Measurements from ENCODE around the gene PLB1. TPM values are rescaled to one million over a fixed set of nuclear protein-coding genes. Genes with fewer than 3 reads are reported as not detected.

Gene PLB1
- total RNA-seq, 1 experiment from 2014 or later = 0.40 TPM

DNA sequence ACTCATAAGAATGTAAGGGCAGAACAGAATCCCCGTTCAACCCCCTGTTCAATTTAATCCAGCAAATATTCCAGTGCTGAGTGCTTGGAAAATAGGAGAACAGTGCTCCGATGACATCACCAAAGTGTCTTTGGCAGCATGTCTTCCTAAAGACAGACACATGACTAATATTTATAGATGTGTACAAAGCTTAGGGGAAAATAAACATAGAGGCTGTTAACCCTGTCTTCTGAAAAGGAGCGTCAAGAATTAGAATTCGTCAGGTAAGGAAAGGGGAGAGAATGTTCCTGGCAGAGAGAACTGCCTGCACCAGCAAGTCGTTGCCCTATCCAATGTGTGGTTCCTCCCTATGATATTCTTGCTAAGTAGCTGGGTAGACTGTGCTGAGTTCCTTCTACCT is 72.7 kb downstream of the PLB1 start:
- peak overlapping the region; percentile 63 for H3K4me2 ChIP-seq (ENCODE audit: low read length)
- ATAC-seq = peak; percentile 70
- H3K9ac ChIP-seq (ENCODE audit: low read length) = peak overlapping the region; percentile 12; the same call in 1 of the 2 replicates

DNA sequence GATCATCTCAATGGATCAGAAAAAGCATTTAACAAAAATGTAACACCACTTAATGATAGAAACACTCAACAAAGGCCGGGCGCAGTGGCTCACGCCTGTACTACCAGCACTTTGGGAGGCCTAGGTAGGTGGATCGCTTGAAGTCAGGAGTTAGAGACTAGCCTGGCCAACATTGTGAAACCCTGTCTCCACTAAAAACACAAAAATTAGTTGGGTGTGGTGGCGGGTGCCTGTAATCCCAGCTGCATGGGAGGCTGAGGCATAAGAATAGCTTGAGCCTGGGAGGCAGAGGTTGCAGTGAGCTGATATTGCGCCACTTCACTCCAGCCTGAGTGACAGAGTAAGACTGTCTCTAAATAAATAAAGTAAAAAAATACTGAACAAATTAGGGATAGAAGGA is 74.6 kb downstream of the PLB1 start:
- no peak overlapping the region for H2AFZ ChIP-seq (ENCODE audit: low read length)
- POLR2A ChIA-PET (ENCODE audit: unreplicated experiment) = no interaction called here
- H3K27ac ChIP-seq (ENCODE audit: low read length) = no peak overlapping the region
- TF ChIP-seq EZH2 (IDR thresholded peaks at IDR 0.05; ENCODE audit: low read length, unreplicated experiment) (no peak), EZH2phosphoT487 (IDR thresholded peaks at IDR 0.05; ENCODE audit: borderline replicate concordance, low read length) (no peak)
- TF ChIP-seq, protein P1, sequence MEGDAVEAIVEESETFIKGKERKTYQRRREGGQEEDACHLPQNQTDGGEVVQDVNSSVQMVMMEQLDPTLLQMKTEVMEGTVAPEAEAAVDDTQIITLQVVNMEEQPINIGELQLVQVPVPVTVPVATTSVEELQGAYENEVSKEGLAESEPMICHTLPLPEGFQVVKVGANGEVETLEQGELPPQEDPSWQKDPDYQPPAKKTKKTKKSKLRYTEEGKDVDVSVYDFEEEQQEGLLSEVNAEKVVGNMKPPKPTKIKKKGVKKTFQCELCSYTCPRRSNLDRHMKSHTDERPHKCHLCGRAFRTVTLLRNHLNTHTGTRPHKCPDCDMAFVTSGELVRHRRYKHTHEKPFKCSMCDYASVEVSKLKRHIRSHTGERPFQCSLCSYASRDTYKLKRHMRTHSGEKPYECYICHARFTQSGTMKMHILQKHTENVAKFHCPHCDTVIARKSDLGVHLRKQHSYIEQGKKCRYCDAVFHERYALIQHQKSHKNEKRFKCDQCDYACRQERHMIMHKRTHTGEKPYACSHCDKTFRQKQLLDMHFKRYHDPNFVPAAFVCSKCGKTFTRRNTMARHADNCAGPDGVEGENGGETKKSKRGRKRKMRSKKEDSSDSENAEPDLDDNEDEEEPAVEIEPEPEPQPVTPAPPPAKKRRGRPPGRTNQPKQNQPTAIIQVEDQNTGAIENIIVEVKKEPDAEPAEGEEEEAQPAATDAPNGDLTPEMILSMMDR (conservative IDR thresholded peaks at IDR 0.05; ENCODE audit: low read depth, low read length) = no peak
- ATAC-seq = no peak
- H3K9me3 ChIP-seq (ENCODE audit: low read length) = no peaks in the 10 kb centered on the region
- H3K4me3 ChIP-seq (ENCODE audit: low read length) = no peak overlapping the region
- H3K79me2 ChIP-seq (ENCODE audit: low read length) = no peaks in the 10 kb centered on the region
- no peaks in the 10 kb centered on the region for H3K36me3 ChIP-seq (ENCODE audit: low read depth, low read length)
- CTCF ChIA-PET = no interaction called here
- no peak for DNase-seq
- no peak overlapping the region for H3K4me2 ChIP-seq (ENCODE audit: low read length)
- intact Hi-C loops (cut with micrococcal nuclease) = no loop called here
- H3K27me3 ChIP-seq (ENCODE audit: low read length) = no peaks in the 10 kb centered on the region
- H4K20me1 ChIP-seq (ENCODE audit: low read length) = no peaks in the 10 kb centered on the region
- no peaks in the 10 kb centered on the region for H3F3A ChIP-seq (ENCODE audit: low read length, unreplicated experiment)
- H3K4me1 ChIP-seq (ENCODE audit: insufficient read depth, low read length) = peaks cover 25% of the 10 kb centered on the region
- no peak overlapping the region for H3K9ac ChIP-seq (ENCODE audit: low read length)
- no TSS peak for BruUV-seq (replicated peaks)
- no peaks in the 10 kb centered on the region for H3K9me2 ChIP-seq (replicated peaks; ENCODE audit: low read length)

More for the DNA sequence above, 72.7 kb downstream of the PLB1 start:
- Histone ChIP-seq H3K4me3 (ENCODE audit: low read length) (peak overlapping the region; percentile 20; the same call in 1 of the 2 replicates), H3K9me2 (replicated peaks; ENCODE audit: low read length) (no peaks in the 10 kb centered on the region), H3K79me2 (ENCODE audit: low read length) (no peaks in the 10 kb centered on the region), H3K27ac (ENCODE audit: low read length) (peak overlapping the region; percentile 49), H3K27me3 (ENCODE audit: low read length) (no peaks in the 10 kb centered on the region), H3F3A (ENCODE audit: low read length, unreplicated experiment) (no peaks in the 10 kb centered on the region), H4K20me1 (ENCODE audit: low read length) (no peaks in the 10 kb centered on the region), H3K36me3 (ENCODE audit: low read depth, low read length) (no peaks in the 10 kb centered on the region), H3K4me1 (ENCODE audit: insufficient read depth, low read length) (peaks cover 25% of the 10 kb centered on the region), H3K9me3 (ENCODE audit: low read length) (no peaks in the 10 kb centered on the region), H2AFZ (ENCODE audit: low read length) (no peak overlapping the region)
- POLR2A ChIA-PET (ENCODE audit: unreplicated experiment) = no interaction called here
- intact Hi-C loops (cut with micrococcal nuclease) = loop anchor here (1.0 to 10.0 kb wide), 3 partner anchors 16 to 864 kb away; no protein-coding TSS in a partner anchor
- BruUV-seq (replicated peaks) = no TSS peak
- DNase-seq = peak; percentile 84
- TF ChIP-seq EZH2 (IDR thresholded peaks at IDR 0.05; ENCODE audit: low read length, unreplicated experiment) (no peak), EZH2phosphoT487 (IDR thresholded peaks at IDR 0.05; ENCODE audit: borderline replicate concordance, low read length) (no peak)
- CTCF ChIA-PET = interaction anchor here (3.3 kb wide), 1 partner anchor 26 kb away, joined by 30 read pairs; no protein-coding TSS in a partner anchor

DNA sequence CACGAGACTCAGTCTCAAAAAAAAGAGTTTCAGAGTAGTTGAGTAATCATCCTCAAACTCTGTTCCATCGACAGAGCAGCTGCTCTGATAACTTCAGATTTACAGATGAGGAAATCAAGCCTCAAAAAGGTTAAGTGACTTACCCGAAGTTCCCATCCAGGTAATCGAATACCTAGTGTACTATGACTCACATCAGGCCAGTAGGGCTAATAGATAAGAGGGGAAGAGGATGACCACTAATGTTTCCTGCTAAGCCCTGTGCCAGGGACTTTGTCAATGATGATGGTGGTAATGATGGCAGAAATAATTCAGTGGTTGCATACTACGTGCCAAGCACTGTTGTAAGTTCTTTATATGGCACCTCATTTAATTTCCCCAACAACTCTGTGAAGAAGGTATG is 80.9 kb downstream of the PLB1 start:
- no peak for ATAC-seq
- Histone ChIP-seq H2AFZ (ENCODE audit: low read length) (no peak overlapping the region), H3K27me3 (ENCODE audit: low read length) (no peaks in the 10 kb centered on the region), H3K27ac (ENCODE audit: low read length) (no peak overlapping the region), H3K4me1 (ENCODE audit: insufficient read depth, low read length) (peaks cover 8% of the 10 kb centered on the region), H3K36me3 (ENCODE audit: low read depth, low read length) (no peaks in the 10 kb centered on the region), H3F3A (ENCODE audit: low read length, unreplicated experiment) (no peaks in the 10 kb centered on the region), H3K9me3 (ENCODE audit: low read length) (no peaks in the 10 kb centered on the region), H3K4me3 (ENCODE audit: low read length) (no peak overlapping the region), H3K79me2 (ENCODE audit: low read length) (no peaks in the 10 kb centered on the region), H3K4me2 (ENCODE audit: low read length) (no peak overlapping the region), H4K20me1 (ENCODE audit: low read length) (no peaks in the 10 kb centered on the region), H3K9me2 (replicated peaks; ENCODE audit: low read length) (no peaks in the 10 kb centered on the region), H3K9ac (ENCODE audit: low read length) (no peak overlapping the region)
- DNase-seq = peak; percentile 42
- BruUV-seq (replicated peaks) = no TSS peak
- ChIA-PET POLR2A (ENCODE audit: unreplicated experiment) (no interaction called here), CTCF (no interaction called here)
- TF ChIP-seq, protein P1 (conservative IDR thresholded peaks at IDR 0.05; ENCODE audit: low read depth, low read length) = no peak
- TF ChIP-seq EZH2phosphoT487 (IDR thresholded peaks at IDR 0.05; ENCODE audit: borderline replicate concordance, low read length) = no peak
- no peak for TF ChIP-seq EZH2 (IDR thresholded peaks at IDR 0.05; ENCODE audit: low read length, unreplicated experiment)
- intact Hi-C loops (cut with micrococcal nuclease) = no loop called here
